ENCODE measurements around the gene UBL4B. TPM values are rescaled to one million over a fixed set of nuclear protein-coding genes. Genes with fewer than 3 reads are reported as not detected.

UBL4B gene
- total RNA-seq, 6 experiments from 2014 or later = not detected

- 24% methylated on average over 6 of the region's 12 CpGs for WGBS (ENCODE audit: insufficient coverage, low coverage, low lambda C conversion rate, missing lambda C conversion rate)
- H3K27ac ChIP-seq = no peak overlapping the region
- no peak for TF ChIP-seq CTCF (IDR thresholded peaks at IDR 0.05)
- TF ChIP-seq POLR2A (IDR thresholded peaks at IDR 0.05) = no peak
- intact Hi-C loops (cut with DNase I) = no loop called here
- peaks cover 0 to 3% (median 0%) of the 10 kb centered on the region in 4 donors for H3K9me3 ChIP-seq
- ATAC-seq (no peak), DNase-seq (no peak)
- no peaks in the 10 kb centered on the region for H3K27me3 ChIP-seq
- no peaks in the 10 kb centered on the region for H3K36me3 ChIP-seq
- no peak overlapping the region for H3K4me3 ChIP-seq
- no peaks in the 10 kb centered on the region for H3K4me1 ChIP-seq
Measured at GRCh38 chr1:110120960-110121561, 8.8 kb downstream of the UBL4B start.

GRCh38 chr1:110123224-110123623, 11.0 kb downstream of the UBL4B start:
- Histone ChIP-seq H3K4me1 (no peaks in the 10 kb centered on the region), H3K27ac (no peak overlapping the region), H3K9me3 (peaks cover 0 to 3% (median 0%) of the 10 kb centered on the region in 4 donors), H3K4me3 (no peak overlapping the region), H3K27me3 (no peaks in the 10 kb centered on the region), H3K36me3 (no peaks in the 10 kb centered on the region)
- DNase-seq (no peak), ATAC-seq (no peak)
- TF ChIP-seq POLR2A (IDR thresholded peaks at IDR 0.05) (no peak), CTCF (IDR thresholded peaks at IDR 0.05) (no peak)
- WGBS (ENCODE audit: insufficient coverage, low coverage, low lambda C conversion rate, missing lambda C conversion rate) = 60% methylated on average over 3 of the region's 3 CpGs
- intact Hi-C loops (cut with DNase I) = no loop called here

GRCh38 chr1:110125810-110126209, 13.6 kb downstream of the UBL4B start:
- Histone ChIP-seq H3K4me3 (no peak overlapping the region), H3K9me3 (peaks cover 0 to 3% (median 0%) of the 10 kb centered on the region in 4 donors), H3K36me3 (no peaks in the 10 kb centered on the region), H3K27ac (no peak overlapping the region), H3K27me3 (no peaks in the 10 kb centered on the region), H3K4me1 (no peaks in the 10 kb centered on the region)
- WGBS (ENCODE audit: insufficient coverage, low coverage, low lambda C conversion rate, missing lambda C conversion rate) = 91% methylated on average over 4 of the region's 4 CpGs
- intact Hi-C loops (cut with DNase I) = no loop called here
- no peak for DNase-seq
- ATAC-seq = no peak
- no peak for TF ChIP-seq POLR2A (IDR thresholded peaks at IDR 0.05)

- Histone ChIP-seq H3K27ac (no peak overlapping the region), H3K4me1 (no peaks in the 10 kb centered on the region), H3K9me3 (no peaks in the 10 kb centered on the region), H3K4me3 (no peak overlapping the region), H3K36me3 (no peaks in the 10 kb centered on the region), H3K27me3 (no peaks in the 10 kb centered on the region)
- intact Hi-C loops (cut with DNase I) = no loop called here
- TF ChIP-seq CTCF (IDR thresholded peaks at IDR 0.05) (peak in 1 of 4 donors; percentile 14), POLR2A (IDR thresholded peaks at IDR 0.05) (no peak)
- 0% methylated on average over 12 of the region's 31 CpGs for WGBS (ENCODE audit: insufficient coverage, low coverage, low lambda C conversion rate, missing lambda C conversion rate)
- ATAC-seq (no peak), DNase-seq (no peak)
Measured at GRCh38 chr1:110130113-110130591, 17.9 kb downstream of the UBL4B start.

- Histone ChIP-seq H3K4me1 (no peaks in the 10 kb centered on the region), H3K9me3 (no peaks in the 10 kb centered on the region), H3K4me3 (no peak overlapping the region), H3K27me3 (no peaks in the 10 kb centered on the region), H3K27ac (no peak overlapping the region), H3K36me3 (no peaks in the 10 kb centered on the region)
- ATAC-seq = no peak
- DNase-seq = no peak
- intact Hi-C loops (cut with DNase I) = no loop called here
- 52% methylated on average over 7 of the region's 7 CpGs for WGBS (ENCODE audit: insufficient coverage, low coverage, low lambda C conversion rate, missing lambda C conversion rate)
- TF ChIP-seq CTCF (IDR thresholded peaks at IDR 0.05) = no peak
- TF ChIP-seq POLR2A (IDR thresholded peaks at IDR 0.05) = no peak
Measured at GRCh38 chr1:110130989-110131388, 18.7 kb downstream of the UBL4B start.

Measured in right lobe of liver (tissue), 6 donors.